BLaER1 treated with 17β-estradiol and CSF1 and Interleukin-3, amounts not matched to agents 10 nM and 100 nM (cell line): ENCODE results near the gene BMP8B.
"Not testable (repeated sequence)": the region's sequence is repeated elsewhere in the genome, so short reads cannot be mapped to it uniquely, and the experiment has no call there.

Source experiments
- H3K27ac ChIP-seq, 11 experiments: shearing (Covaris generic); formaldehyde crosslinking; 2 replicates each; pipeline ENCODE4 v1.8.1; 2022
- H3K27me3 ChIP-seq, 11 experiments: shearing (Covaris generic); formaldehyde crosslinking; 2 replicates each; pipeline ENCODE4 v1.8.1; 2022
- H3K36me3 ChIP-seq, 11 experiments: shearing (Covaris generic); formaldehyde crosslinking; 2 replicates each; pipeline ENCODE4 v1.8.1; 2022
- H3K4me1 ChIP-seq, 10 experiments: shearing (Covaris generic); formaldehyde crosslinking; 2 replicates each; pipeline ENCODE4 v1.8.1; 2022
- H3K4me2 ChIP-seq, 11 experiments: shearing (Covaris generic); formaldehyde crosslinking; 2 replicates each; pipeline ENCODE4 v1.8.1; 2022
- H3K4me3 ChIP-seq, 10 experiments: shearing (Covaris generic); formaldehyde crosslinking; 2 replicates each; pipeline ENCODE4 v1.8.1; 2022
- H3K9ac ChIP-seq, 11 experiments: shearing (Covaris generic); formaldehyde crosslinking; 2 replicates each; pipeline ENCODE4 v1.8.1; 2022
- H3K9me3 ChIP-seq, 11 experiments: shearing (Covaris generic); formaldehyde crosslinking; replicated peaks in 1 of 11; 2 replicates each; pipeline ENCODE4 v1.8.1; 2022
- H4K20me1 ChIP-seq, 11 experiments: shearing (Covaris generic); formaldehyde crosslinking; 2 replicates each; pipeline ENCODE4 v1.8.1; 2022
- Cebpa-rat ChIP-seq, 11 experiments: shearing (Covaris generic); IDR thresholded peaks; 2 replicates each; pipeline ENCODE4 v1.8.1; 2022

Gene BMP8B

GRCh38 chr1:39771022-39771532 lies 17.6 kb downstream of the BMP8B start, which contains the start of gene OXCT2:
OXCT2 (minus strand) TSS chr1:39771348; CDS start chr1:39771255, 93 bp downstream.
- H3K4me2 ChIP-seq, result peak within 1 kb of the TSS in 7 of 11 experiments; percentile 18 to 62 (median 39); a peak in 8 of 22 replicates

GRCh38 chr1:39770100-39771021 lies 18.3 kb downstream of the BMP8B start:
- not testable (repeated sequence) for H3K9me3 ChIP-seq, H3K4me3 ChIP-seq, H3K9ac ChIP-seq, H3K36me3 ChIP-seq, H3K4me1 ChIP-seq, H4K20me1 ChIP-seq, H3K27ac ChIP-seq
- Histone ChIP-seq H3K4me2 (peak overlapping the region in 7 of 11 experiments; percentile 18 to 62 (median 39); a peak in 8 of 22 replicates), H3K27me3 (peaks cover 7 to 19% (median 12%) of the 10 kb centered on the region in 11 experiments)

More at GRCh38 chr1:39771022-39771532, 17.6 kb downstream of the BMP8B start, which contains the start of gene OXCT2:
- not testable (repeated sequence) for H3K4me3 ChIP-seq, H3K36me3 ChIP-seq, H3K27ac ChIP-seq, H3K9ac ChIP-seq, H3K9me3 ChIP-seq, H4K20me1 ChIP-seq
- Histone ChIP-seq H3K4me1 (peaks cover 12 to 16% (median 13%) of the 10 kb centered on the region in 10 experiments), H3K27me3 (peaks cover 7 to 19% (median 12%) of the 10 kb centered on the region in 11 experiments)

- H3K4me2 ChIP-seq, H3K27ac ChIP-seq, H4K20me1 ChIP-seq, H3K4me3 ChIP-seq, H3K36me3 ChIP-seq, H3K4me1 ChIP-seq, H3K9ac ChIP-seq, H3K9me3 ChIP-seq: not testable (repeated sequence)
- peaks cover 7 to 19% (median 12%) of the 10 kb centered on the region in 11 experiments for H3K27me3 ChIP-seq
These were observed 19.2 kb downstream of the BMP8B start for GRCh38 chr1:39769502-39769901.

GRCh38 chr1:39766466-39766865 lies 22.2 kb downstream of the BMP8B start:
- H3K4me3 ChIP-seq, H3K9ac ChIP-seq, H3K27ac ChIP-seq, H3K4me2 ChIP-seq, H3K9me3 ChIP-seq, H3K36me3 ChIP-seq, H3K4me1 ChIP-seq, H4K20me1 ChIP-seq: not testable (repeated sequence)
- peaks cover 7 to 16% (median 11%) of the 10 kb centered on the region in 11 experiments for H3K27me3 ChIP-seq

- H3K9ac ChIP-seq, H3K4me2 ChIP-seq, H3K4me3 ChIP-seq, H3K27me3 ChIP-seq, H3K4me1 ChIP-seq, H3K9me3 ChIP-seq, H3K27ac ChIP-seq, H4K20me1 ChIP-seq: not testable (repeated sequence)
- peaks cover under 1 to 12% (median 6%) of the 10 kb centered on the region in 11 experiments; a peak in 11 of 22 replicates for H3K36me3 ChIP-seq
These were observed 24.2 kb downstream of the BMP8B start for GRCh38 chr1:39764512-39764911.

- H4K20me1 ChIP-seq, H3K4me3 ChIP-seq, H3K4me1 ChIP-seq, H3K4me2 ChIP-seq, H3K9me3 ChIP-seq, H3K9ac ChIP-seq, H3K27me3 ChIP-seq, H3K27ac ChIP-seq: not testable (repeated sequence)
- H3K36me3 ChIP-seq, result peaks cover 8 to 19% (median 12%) of the 10 kb centered on the region in 11 experiments; a peak in 18 of 22 replicates
These were observed 24.9 kb downstream of the BMP8B start for GRCh38 chr1:39763619-39764374.

GRCh38 chr1:39762550-39763540 lies 25.8 kb downstream of the BMP8B start:
- peaks cover 17 to 28% (median 22%) of the 10 kb centered on the region in 11 experiments for H3K36me3 ChIP-seq

GRCh38 chr1:39761557-39762260 lies 27.0 kb downstream of the BMP8B start:
- Histone ChIP-seq H3K9ac (no peak overlapping the region), H3K27me3 (no peaks in the 10 kb centered on the region), H3K27ac (no peak overlapping the region), H3K4me1 (peaks cover 0 to 8% (median 0%) of the 10 kb centered on the region in 10 experiments; a peak in 6 of 20 replicates), H3K4me3 (no peak overlapping the region), H3K9me3 (no peaks in the 10 kb centered on the region), H4K20me1 (peaks cover 0 to 5% (median 0%) of the 10 kb centered on the region in 11 experiments; a peak in 1 of 22 replicates), H3K36me3 (peaks cover 29 to 40% (median 33%) of the 10 kb centered on the region in 11 experiments), H3K4me2 (no peak overlapping the region)
- no peak for TF ChIP-seq Cebpa-rat (IDR thresholded peaks at IDR 0.05)

More at GRCh38 chr1:39762550-39763540, 25.8 kb downstream of the BMP8B start:
- Histone ChIP-seq H4K20me1 (peaks cover 0 to 5% (median 0%) of the 10 kb centered on the region in 11 experiments; a peak in 1 of 22 replicates), H3K9me3 (no peaks in the 10 kb centered on the region), H3K27me3 (no peaks in the 10 kb centered on the region), H3K9ac (no peak overlapping the region), H3K4me2 (no peak overlapping the region), H3K4me1 (peaks cover 0 to 8% (median 0%) of the 10 kb centered on the region in 10 experiments; a peak in 6 of 20 replicates), H3K4me3 (no peak overlapping the region), H3K27ac (no peak overlapping the region)
- TF ChIP-seq Cebpa-rat (IDR thresholded peaks at IDR 0.05), result no peak
